Measurements from ENCODE around the gene ACOT7. TPM values are rescaled to one million over a fixed set of nuclear protein-coding genes. Genes with fewer than 3 reads are reported as not detected.

The ACOT7 gene
- total and polyA plus RNA-seq, 2 experiments from 2014 or later: 20.3 to 39.9 TPM

- no peak for DNase-seq (ENCODE audit: low spot score)
- no peaks in the 10 kb centered on the region for H3K9me3 ChIP-seq (ENCODE audit: low read depth)
- no peak overlapping the region for H3K27ac ChIP-seq
- no peaks in the 10 kb centered on the region for H3K9me2 ChIP-seq (replicated peaks; ENCODE audit: insufficient read depth)
- no peaks in the 10 kb centered on the region for H3K79me2 ChIP-seq
- H4K20me1 ChIP-seq (ENCODE audit: insufficient read depth, poor library complexity, severe bottlenecking): no peaks in the 10 kb centered on the region
- no peaks in the 10 kb centered on the region for H3K36me3 ChIP-seq (replicated peaks; ENCODE audit: insufficient read depth, low read depth)
- H3K27me3 ChIP-seq: no peaks in the 10 kb centered on the region
- TF ChIP-seq, protein P1, sequence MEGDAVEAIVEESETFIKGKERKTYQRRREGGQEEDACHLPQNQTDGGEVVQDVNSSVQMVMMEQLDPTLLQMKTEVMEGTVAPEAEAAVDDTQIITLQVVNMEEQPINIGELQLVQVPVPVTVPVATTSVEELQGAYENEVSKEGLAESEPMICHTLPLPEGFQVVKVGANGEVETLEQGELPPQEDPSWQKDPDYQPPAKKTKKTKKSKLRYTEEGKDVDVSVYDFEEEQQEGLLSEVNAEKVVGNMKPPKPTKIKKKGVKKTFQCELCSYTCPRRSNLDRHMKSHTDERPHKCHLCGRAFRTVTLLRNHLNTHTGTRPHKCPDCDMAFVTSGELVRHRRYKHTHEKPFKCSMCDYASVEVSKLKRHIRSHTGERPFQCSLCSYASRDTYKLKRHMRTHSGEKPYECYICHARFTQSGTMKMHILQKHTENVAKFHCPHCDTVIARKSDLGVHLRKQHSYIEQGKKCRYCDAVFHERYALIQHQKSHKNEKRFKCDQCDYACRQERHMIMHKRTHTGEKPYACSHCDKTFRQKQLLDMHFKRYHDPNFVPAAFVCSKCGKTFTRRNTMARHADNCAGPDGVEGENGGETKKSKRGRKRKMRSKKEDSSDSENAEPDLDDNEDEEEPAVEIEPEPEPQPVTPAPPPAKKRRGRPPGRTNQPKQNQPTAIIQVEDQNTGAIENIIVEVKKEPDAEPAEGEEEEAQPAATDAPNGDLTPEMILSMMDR (IDR thresholded peaks at IDR 0.05; ENCODE audit: poor library complexity): no peak
- TF ChIP-seq EZH2 (IDR thresholded peaks at IDR 0.05; ENCODE audit: borderline replicate concordance) (no peak), EZH2phosphoT487 (IDR thresholded peaks at IDR 0.05; ENCODE audit: low read depth, severe bottlenecking, unreplicated experiment) (no peak)
- no peak overlapping the region for H2AFZ ChIP-seq
- H3K4me3 ChIP-seq: no peak overlapping the region
- WGBS (ENCODE audit: low lambda C conversion rate, missing lambda C conversion rate): 92% methylated on average over 20 of the region's 31 CpGs
- H3K4me2 ChIP-seq: no peak overlapping the region
- peaks cover 6% of the 10 kb centered on the region for H3K4me1 ChIP-seq (ENCODE audit: insufficient read depth)
Measured at GRCh38 chr1:6279613-6280383, 113.8 kb downstream of the ACOT7 start.

GRCh38 chr1:6279066-6279465 lies 114.5 kb downstream of the ACOT7 start:
- no peak overlapping the region for H2AFZ ChIP-seq
- no peaks in the 10 kb centered on the region for H3K9me3 ChIP-seq (ENCODE audit: low read depth)
- peaks cover 6% of the 10 kb centered on the region for H3K4me1 ChIP-seq (ENCODE audit: insufficient read depth)
- H3K4me2 ChIP-seq: no peak overlapping the region
- H3K27me3 ChIP-seq: no peaks in the 10 kb centered on the region
- no peak for DNase-seq (ENCODE audit: low spot score)
- TF ChIP-seq, protein P1 (IDR thresholded peaks at IDR 0.05; ENCODE audit: poor library complexity): no peak
- TF ChIP-seq EZH2 (IDR thresholded peaks at IDR 0.05; ENCODE audit: borderline replicate concordance): no peak
- TF ChIP-seq EZH2phosphoT487 (IDR thresholded peaks at IDR 0.05; ENCODE audit: low read depth, severe bottlenecking, unreplicated experiment): no peak
- no peaks in the 10 kb centered on the region for H3K36me3 ChIP-seq (replicated peaks; ENCODE audit: insufficient read depth, low read depth)
- H3K9me2 ChIP-seq (replicated peaks; ENCODE audit: insufficient read depth): no peaks in the 10 kb centered on the region
- no peak overlapping the region for H3K4me3 ChIP-seq
- no peaks in the 10 kb centered on the region for H4K20me1 ChIP-seq (ENCODE audit: insufficient read depth, poor library complexity, severe bottlenecking)
- no peak overlapping the region for H3K27ac ChIP-seq
- 94% methylated on average over 10 of the region's 10 CpGs for WGBS (ENCODE audit: low lambda C conversion rate, missing lambda C conversion rate)
- no peaks in the 10 kb centered on the region for H3K79me2 ChIP-seq

DNA sequence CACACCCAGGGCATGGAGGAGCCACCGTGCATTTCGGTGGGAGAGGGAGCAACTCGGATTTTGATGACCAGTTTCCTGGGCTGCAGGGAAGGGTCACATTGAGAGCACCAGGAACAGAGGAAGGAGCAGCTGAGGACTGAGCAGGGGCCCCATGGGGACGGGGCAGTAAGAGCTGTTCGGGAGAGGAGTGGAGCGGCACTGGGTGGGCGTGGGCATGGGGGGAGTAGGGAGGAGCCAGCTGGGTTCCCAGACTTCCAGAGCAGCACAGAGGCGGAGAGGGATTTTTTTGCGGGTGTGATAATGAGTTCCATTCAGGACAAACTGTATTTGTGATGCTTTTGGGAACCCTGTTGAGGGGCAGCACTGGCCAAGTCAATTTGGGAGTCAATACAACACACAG lies 115.3 kb downstream of the ACOT7 start:
- Histone ChIP-seq H3K9me3 (ENCODE audit: low read depth) (no peaks in the 10 kb centered on the region), H3K4me3 (no peak overlapping the region), H3K36me3 (replicated peaks; ENCODE audit: insufficient read depth, low read depth) (no peaks in the 10 kb centered on the region), H3K4me2 (no peak overlapping the region), H3K27ac (no peak overlapping the region), H3K9me2 (replicated peaks; ENCODE audit: insufficient read depth) (no peaks in the 10 kb centered on the region), H3K79me2 (no peaks in the 10 kb centered on the region), H3K4me1 (ENCODE audit: insufficient read depth) (peaks cover 6% of the 10 kb centered on the region), H3K27me3 (no peaks in the 10 kb centered on the region), H4K20me1 (ENCODE audit: insufficient read depth, poor library complexity, severe bottlenecking) (no peaks in the 10 kb centered on the region), H2AFZ (no peak overlapping the region)
- DNase-seq (ENCODE audit: low spot score): no peak
- TF ChIP-seq, protein P1 (IDR thresholded peaks at IDR 0.05; ENCODE audit: poor library complexity): no peak
- TF ChIP-seq EZH2 (IDR thresholded peaks at IDR 0.05; ENCODE audit: borderline replicate concordance): no peak
- no peak for TF ChIP-seq EZH2phosphoT487 (IDR thresholded peaks at IDR 0.05; ENCODE audit: low read depth, severe bottlenecking, unreplicated experiment)
- WGBS (ENCODE audit: low lambda C conversion rate, missing lambda C conversion rate): 78% methylated on average over 7 of the region's 9 CpGs
